PC-9 (cell line): ENCODE measurements around the gene SLC6A6.

Source experiments
- EZH2 ChIP-seq: fragments of 200-600 bp; sonication (generic); IDR thresholded peaks from 2 replicates; pipeline ENCODE4 v1.8.0; 2017; ENCODE audit warnings: antibody characterized with exemption, low read depth
- TF ChIP-seq, protein P1 (sequence below): fragments of 200-600 bp; sonication (generic); conservative IDR thresholded peaks from 2 replicates; pipeline ENCODE4 v1.6.1; 2017; ENCODE audit warnings: mixed run types, antibody characterized with exemption, mild to moderate bottlenecking, moderate library complexity

DNA sequence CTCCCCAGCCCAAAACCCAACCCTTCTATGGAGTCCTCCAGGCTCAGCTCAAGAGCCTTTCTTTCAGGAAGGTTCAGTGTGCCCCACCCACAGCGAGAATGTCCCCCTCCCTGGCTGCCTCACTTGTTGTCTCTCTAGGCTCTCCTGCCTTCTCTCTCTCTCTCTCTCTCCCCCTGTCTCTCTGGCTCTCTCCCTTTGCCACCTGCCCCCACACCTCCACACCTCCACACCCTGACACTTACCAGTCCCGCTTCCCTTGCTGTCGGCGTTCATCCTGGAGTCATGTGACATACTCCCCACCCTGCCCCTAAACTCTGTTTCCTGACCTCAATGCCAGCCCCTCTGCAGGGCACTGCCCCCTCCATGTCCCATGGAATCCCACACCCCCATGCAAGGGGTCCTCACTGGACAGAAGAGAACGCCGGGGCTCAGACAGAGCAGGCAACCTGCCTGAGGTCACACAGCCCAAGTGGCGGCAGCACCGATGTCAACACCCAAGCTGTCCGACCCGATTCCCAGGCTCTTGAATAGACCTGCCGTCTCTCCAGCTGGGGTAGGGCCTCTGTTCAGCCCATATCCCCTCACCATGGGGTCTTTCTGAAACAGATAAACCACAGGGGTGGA, 28.5 kb upstream of the SLC6A6 start:
- TF ChIP-seq, protein P1, sequence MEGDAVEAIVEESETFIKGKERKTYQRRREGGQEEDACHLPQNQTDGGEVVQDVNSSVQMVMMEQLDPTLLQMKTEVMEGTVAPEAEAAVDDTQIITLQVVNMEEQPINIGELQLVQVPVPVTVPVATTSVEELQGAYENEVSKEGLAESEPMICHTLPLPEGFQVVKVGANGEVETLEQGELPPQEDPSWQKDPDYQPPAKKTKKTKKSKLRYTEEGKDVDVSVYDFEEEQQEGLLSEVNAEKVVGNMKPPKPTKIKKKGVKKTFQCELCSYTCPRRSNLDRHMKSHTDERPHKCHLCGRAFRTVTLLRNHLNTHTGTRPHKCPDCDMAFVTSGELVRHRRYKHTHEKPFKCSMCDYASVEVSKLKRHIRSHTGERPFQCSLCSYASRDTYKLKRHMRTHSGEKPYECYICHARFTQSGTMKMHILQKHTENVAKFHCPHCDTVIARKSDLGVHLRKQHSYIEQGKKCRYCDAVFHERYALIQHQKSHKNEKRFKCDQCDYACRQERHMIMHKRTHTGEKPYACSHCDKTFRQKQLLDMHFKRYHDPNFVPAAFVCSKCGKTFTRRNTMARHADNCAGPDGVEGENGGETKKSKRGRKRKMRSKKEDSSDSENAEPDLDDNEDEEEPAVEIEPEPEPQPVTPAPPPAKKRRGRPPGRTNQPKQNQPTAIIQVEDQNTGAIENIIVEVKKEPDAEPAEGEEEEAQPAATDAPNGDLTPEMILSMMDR: no peak
- TF ChIP-seq EZH2: no peak
